B cell (primary cell): ENCODE measurements around the gene HGFAC.

Source experiments
- EZH2 ChIP-seq: IDR thresholded peaks from 2 replicates; pipeline ENCODE4 v1.6.1; 2012; ENCODE audit warnings: borderline replicate concordance, low read depth, mild to moderate bottlenecking, moderate library complexity, low read length; ENCODE audit not compliant: insufficient read depth, poor library complexity, severe bottlenecking
- TF ChIP-seq, protein P1 (sequence below): fragments of 200-600 bp; IDR thresholded peaks from one replicate; pipeline ENCODE4 v1.8.0; 2022; ENCODE audit warnings: antibody characterized with exemption, mild to moderate bottlenecking

DNA sequence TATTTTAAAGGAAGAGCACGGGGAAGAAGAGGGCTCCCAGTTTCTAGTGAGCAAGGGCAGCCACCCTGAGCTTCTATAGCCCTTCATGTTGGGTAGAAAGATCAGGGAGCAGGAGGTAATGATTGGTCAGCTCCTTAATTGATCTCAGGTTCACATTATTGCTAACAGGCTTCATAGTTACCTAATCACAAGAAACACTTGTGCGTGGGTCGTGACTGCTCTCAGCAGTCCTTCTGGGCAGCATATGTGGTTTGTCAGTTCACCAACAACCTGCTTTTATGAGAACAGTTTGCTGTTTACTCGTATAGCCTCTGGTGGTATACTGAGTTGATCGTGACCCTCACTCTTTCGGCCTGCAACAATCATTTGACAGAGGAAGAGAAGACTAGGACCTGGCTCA lies 16.6 kb downstream of the HGFAC start:
- TF ChIP-seq, protein P1, sequence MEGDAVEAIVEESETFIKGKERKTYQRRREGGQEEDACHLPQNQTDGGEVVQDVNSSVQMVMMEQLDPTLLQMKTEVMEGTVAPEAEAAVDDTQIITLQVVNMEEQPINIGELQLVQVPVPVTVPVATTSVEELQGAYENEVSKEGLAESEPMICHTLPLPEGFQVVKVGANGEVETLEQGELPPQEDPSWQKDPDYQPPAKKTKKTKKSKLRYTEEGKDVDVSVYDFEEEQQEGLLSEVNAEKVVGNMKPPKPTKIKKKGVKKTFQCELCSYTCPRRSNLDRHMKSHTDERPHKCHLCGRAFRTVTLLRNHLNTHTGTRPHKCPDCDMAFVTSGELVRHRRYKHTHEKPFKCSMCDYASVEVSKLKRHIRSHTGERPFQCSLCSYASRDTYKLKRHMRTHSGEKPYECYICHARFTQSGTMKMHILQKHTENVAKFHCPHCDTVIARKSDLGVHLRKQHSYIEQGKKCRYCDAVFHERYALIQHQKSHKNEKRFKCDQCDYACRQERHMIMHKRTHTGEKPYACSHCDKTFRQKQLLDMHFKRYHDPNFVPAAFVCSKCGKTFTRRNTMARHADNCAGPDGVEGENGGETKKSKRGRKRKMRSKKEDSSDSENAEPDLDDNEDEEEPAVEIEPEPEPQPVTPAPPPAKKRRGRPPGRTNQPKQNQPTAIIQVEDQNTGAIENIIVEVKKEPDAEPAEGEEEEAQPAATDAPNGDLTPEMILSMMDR = no peak
- TF ChIP-seq EZH2 = no peak
